Activated naive CD8-positive, alpha-beta T cell treated with anti-CD3 and anti-CD28 coated beads, Interleukin-2, amount 50 U/mL, for 16 hours (primary cell): ENCODE measurements around the gene GTF3C6.
"Not testable (repeated sequence)": the region's sequence is repeated elsewhere in the genome, so short reads cannot be mapped to it uniquely, and the experiment has no call there.

Source experiments
- DNase-seq: peaks from one replicate; pipeline ENCODE4 v3.0.0-alpha.2; 2020; ENCODE audit warnings: low read depth, low spot score

GTF3C6 gene, protein sequence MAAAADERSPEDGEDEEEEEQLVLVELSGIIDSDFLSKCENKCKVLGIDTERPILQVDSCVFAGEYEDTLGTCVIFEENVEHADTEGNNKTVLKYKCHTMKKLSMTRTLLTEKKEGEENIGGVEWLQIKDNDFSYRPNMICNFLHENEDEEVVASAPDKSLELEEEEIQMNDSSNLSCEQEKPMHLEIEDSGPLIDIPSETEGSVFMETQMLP

DNA sequence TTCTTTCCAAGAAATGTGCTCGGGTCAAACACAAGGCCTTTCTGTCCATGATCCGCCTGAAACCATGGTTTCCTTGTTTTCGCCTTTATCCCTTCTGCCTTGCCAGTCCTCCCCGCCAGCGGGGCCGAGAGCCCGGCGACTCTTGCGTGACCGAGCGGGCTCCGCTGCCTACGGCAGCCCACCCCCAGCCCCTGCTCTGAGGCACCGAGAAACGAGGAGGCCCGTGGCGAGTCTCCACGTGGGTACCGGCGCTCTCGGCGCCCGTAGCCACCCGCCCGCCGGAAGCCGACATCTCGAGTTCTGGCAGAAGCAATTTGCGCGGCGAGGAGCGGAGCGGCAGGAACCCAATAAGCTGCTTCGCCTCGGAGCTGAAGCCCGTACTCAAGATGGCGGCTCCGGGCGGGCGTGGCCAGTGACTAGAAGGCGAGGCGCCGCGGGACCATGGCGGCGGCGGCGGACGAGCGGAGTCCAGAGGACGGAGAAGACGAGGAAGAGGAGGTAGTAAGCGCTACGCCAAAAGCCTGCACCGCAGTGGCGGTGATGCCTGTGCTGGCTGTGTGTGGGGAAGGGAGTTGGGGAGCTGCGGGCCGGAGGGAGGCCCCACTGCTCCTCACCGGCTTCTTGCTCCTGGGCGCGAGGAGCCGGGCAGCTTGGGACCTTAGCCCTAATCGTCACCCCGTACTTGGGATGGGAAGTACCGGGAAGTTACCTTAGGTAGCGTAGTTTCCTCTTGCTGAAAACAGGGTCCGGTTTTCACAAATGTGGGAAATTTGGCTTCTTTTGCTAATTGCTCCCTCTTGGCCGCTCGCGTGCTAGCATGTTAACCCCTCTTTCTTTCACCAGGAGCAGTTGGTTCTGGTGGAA lies at the start of gene GTF3C6:
Gene GTF3C6 (plus strand): TSS at position 378 of the 864 bp plus-strand sequence. CDS start 64 bp downstream, at position 442.
- DNase-seq, result peak; percentile 76

- no peak for DNase-seq
Measured at GRCh38 chr6:110930781-110931180, 27.7 kb upstream of the GTF3C6 start.

DNA sequence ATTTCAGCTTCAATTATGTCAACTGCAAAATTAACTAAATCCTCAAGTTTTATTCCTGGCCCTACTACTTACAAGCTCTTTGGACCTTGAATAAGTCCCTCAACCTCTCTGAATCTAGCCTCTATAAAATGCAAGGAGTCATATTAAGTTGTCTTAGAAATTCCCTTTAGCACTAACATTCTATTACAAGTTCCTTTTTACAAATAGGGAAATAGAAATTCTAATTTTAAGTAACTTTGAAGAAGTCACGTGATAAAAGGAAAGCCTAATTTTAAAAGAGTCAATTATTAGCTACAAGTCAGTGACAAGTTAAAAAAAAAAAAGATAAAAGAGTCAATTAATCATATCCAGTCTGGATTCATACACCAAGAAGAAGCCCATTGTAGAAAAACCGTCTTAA lies 24.6 kb upstream of the GTF3C6 start:
- no peak for DNase-seq

GRCh38 chr6:110934381-110934898 lies 24.1 kb upstream of the GTF3C6 start:
- DNase-seq, result no peak

- DNase-seq, result no peak
Measured at GRCh38 chr6:110935171-110935570, 23.3 kb upstream of the GTF3C6 start.

- DNase-seq, result no peak
Measured at GRCh38 chr6:110938171-110938570, 20.3 kb upstream of the GTF3C6 start.

GRCh38 chr6:110939429-110940200 lies 18.9 kb upstream of the GTF3C6 start:
- no peak for DNase-seq

GRCh38 chr6:110944681-110945151 lies 13.8 kb upstream of the GTF3C6 start:
- no peak for DNase-seq

DNA sequence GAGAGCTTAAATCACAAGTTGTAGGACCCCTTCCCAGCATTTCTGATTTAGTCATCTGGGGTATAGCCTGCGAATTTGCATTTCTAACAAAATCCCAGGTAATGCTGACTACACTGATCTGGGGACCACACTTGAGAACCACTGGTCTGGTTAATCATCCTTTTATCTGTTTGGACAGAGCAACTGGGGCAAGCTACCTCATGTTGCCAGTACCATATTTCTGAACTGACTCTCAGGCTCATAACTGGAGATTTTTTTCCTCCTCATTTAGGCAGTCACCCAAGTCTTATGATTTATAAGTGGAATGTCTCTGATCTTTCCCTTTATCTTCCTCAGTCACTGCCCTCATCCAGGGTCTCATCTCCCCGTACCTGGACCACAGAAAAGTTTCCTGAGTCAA lies 12.0 kb upstream of the GTF3C6 start:
- no peak for DNase-seq

GRCh38 chr6:110949679-110950285 lies 8.7 kb upstream of the GTF3C6 start:
- DNase-seq, result no peak

- no peak for DNase-seq
Measured at GRCh38 chr6:110950440-110950839, 8.1 kb upstream of the GTF3C6 start.

- DNase-seq, result no peak
Measured at GRCh38 chr6:110951008-110951407, 7.5 kb upstream of the GTF3C6 start.

- no peak for DNase-seq
Measured at GRCh38 chr6:110951986-110952794, 6.3 kb upstream of the GTF3C6 start.

GRCh38 chr6:110953633-110954303 lies 4.7 kb upstream of the GTF3C6 start:
- DNase-seq, result no peak

- DNase-seq, result no peak
Measured at GRCh38 chr6:110960014-110960390, 1.5 kb downstream of the GTF3C6 start.

DNA sequence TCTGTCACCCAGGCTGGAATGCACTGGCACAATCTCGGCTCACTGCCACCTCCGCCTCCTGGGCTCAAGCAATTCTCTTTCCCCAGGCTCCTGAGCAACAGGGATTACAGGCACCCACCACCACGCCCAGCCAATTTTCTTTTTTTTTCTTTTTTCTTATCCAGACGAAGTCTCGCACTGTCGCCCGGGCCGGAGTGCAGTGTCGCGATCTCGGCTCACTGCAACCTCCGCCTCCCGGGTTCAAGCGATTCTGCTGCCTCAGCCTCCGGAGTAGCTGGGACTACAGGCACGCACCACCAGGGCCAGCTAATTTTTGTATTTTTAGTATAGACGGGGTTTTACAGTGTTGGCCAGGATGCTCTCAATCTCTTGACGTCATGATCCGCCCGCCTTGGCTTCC lies 4.1 kb downstream of the GTF3C6 start:
- not testable (repeated sequence) for DNase-seq

DNA sequence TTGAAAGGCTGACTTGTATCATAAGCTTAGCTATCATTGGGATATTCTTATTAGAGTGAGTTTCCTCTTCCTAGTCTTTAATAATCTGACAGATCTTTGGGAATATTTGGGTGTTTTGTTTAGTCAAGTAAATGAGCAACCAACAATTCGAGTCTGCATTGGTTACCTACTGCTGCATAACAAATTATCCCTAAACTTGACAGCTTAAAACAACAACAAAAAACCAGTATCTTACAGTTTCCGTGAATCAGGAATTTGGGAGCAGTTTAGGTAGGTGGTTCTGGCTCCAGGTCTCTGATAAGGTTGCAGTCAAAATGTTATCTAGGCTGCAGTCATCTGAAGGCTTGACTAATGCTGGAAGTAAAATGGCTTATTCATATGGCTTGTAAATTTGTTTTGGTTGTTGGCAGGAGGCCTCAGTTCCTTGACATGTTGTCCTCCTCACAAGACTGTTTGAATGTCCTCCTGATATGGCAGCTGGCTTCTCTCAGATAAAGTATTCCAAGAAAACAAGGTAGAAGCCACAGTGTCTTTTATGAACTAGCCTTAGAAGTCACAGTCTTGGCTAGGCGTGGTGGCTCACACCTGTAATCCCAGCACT lies 7.2 kb downstream of the GTF3C6 start:
- DNase-seq, result no peak

DNA sequence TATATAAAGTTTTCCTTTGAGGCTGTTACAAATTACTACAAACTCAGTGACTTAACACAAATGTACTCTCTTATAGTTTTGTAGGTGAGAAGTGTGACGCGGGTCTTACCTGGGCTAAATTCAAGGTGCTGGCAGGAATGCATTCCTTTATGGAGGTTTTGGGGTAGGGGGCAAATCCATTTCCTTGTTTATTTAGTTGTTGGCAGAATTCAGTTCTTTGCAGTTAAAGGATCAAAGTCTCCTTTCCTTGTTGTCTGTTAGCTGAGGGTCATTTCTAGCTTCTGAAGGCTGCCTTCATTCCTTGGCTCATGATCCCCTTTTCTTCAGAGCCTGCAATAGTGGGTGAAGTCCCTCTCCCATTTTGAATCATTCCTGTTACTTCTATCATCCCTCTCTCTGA lies 10.2 kb downstream of the GTF3C6 start:
- DNase-seq, result not testable (repeated sequence)

DNA sequence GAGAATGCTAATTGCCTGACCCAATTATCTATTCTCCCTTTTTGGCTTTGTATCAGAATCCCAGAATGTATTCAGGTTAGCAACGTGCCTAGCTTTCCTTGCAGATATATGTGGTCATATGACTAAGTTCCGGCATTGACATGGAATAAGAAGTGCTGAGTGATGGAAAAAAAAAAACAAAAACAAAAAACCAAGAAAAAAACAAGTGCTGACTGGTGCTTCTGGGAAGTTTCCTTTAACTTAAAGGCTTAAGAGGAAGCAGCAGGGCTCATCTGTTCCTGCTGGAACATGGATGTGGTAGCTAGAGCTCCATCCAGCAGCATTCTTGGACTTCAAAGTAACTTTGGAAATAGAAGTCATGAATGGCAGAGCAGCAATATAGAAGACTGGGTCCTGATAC lies 13.0 kb downstream of the GTF3C6 start:
- no peak for DNase-seq

DNA sequence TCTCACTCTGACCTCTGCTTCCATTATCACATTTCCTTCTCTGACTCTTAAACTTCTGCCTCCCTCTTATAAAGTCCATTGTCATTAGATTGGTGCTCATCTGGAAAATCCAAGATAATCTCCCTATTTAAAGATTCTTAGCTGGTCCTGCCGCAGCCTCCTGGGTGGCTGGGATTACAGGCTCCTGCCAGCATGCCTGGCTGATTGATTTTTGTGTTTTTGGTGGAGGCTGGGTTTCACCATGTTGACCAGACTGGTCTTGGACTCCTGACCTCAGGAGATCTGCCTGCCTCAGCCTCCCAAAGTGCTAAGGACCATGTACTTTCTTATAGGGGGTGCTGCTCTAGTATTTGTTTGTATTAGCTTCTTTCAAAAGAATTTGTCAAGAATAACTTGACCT lies 18.1 kb downstream of the GTF3C6 start:
- no peak for DNase-seq
